HFF-Myc (cell line): ENCODE results near the gene EXD3.

Experiments used
- DNase-seq: peaks from one replicate; pipeline ENCODE4 v3.0.0-alpha.2; 2011; ENCODE audit warnings: low read depth; ENCODE audit errors: extremely low read depth
- H3K4me3 ChIP-seq: replicated peaks from 2 replicates; pipeline ENCODE4 v1.5.1; 2011; ENCODE audit warnings: low read depth, mild to moderate bottlenecking, control low read depth, low read length
- TF ChIP-seq, protein P1 (sequence below): IDR thresholded peaks from 2 replicates; pipeline ENCODE4 v1.5.1; 2012; ENCODE audit warnings: mild to moderate bottlenecking, low read depth, low read length, control low read depth; ENCODE audit errors: missing control alignments

Gene EXD3

DNA sequence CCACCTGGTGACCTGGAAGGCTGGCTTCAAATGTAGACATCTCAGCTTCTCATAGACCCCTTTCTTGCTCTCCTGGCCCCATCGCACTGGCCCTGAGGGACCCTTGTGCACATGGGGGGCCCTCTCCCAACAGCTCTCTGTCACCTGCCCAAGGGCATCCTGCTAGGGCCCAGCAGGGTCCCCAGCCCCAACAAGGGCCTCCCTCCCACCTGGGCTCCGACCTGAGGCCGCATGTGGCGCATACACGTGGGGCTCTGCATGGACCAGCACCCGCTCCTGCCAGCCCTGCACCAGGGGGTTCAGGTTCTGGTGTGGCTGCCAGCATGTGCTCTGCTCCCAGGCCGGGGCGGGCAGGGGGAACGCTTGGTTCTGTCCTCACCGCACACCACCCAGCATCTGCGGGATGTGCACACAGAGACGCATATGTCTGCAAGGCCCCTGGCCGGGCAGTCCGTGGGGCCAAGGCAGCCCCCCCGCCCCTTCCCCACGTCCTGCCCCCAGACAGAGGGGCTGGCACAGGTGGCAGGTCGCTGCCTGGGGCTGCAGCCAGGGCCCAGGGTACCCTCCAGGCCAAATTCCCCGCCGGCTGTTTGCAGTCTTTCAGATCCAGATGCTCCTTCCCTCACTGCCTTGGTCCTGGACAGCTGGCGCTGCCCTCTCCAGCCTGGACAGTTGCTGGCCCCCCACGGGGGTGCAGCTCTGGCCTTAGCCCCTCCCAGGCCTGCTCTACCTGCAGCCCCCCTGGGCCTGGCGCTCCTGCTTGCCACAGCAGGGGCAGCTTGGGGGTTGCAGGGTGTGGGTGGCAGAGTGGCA lies 103.0 kb downstream of the EXD3 start:
- no peak for DNase-seq
- TF ChIP-seq, protein P1, sequence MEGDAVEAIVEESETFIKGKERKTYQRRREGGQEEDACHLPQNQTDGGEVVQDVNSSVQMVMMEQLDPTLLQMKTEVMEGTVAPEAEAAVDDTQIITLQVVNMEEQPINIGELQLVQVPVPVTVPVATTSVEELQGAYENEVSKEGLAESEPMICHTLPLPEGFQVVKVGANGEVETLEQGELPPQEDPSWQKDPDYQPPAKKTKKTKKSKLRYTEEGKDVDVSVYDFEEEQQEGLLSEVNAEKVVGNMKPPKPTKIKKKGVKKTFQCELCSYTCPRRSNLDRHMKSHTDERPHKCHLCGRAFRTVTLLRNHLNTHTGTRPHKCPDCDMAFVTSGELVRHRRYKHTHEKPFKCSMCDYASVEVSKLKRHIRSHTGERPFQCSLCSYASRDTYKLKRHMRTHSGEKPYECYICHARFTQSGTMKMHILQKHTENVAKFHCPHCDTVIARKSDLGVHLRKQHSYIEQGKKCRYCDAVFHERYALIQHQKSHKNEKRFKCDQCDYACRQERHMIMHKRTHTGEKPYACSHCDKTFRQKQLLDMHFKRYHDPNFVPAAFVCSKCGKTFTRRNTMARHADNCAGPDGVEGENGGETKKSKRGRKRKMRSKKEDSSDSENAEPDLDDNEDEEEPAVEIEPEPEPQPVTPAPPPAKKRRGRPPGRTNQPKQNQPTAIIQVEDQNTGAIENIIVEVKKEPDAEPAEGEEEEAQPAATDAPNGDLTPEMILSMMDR = no peak
- H3K4me3 ChIP-seq = no peak overlapping the region

- H3K4me3 ChIP-seq = no peak overlapping the region
- TF ChIP-seq, protein P1 = peak; percentile 27
- no peak for DNase-seq
These were observed 103.8 kb downstream of the EXD3 start for GRCh38 chr9:137319011-137319738.

- DNase-seq = no peak
- H3K4me3 ChIP-seq = no peak overlapping the region
- TF ChIP-seq, protein P1 = no peak
These were observed 104.4 kb downstream of the EXD3 start for GRCh38 chr9:137318602-137319001.

DNA sequence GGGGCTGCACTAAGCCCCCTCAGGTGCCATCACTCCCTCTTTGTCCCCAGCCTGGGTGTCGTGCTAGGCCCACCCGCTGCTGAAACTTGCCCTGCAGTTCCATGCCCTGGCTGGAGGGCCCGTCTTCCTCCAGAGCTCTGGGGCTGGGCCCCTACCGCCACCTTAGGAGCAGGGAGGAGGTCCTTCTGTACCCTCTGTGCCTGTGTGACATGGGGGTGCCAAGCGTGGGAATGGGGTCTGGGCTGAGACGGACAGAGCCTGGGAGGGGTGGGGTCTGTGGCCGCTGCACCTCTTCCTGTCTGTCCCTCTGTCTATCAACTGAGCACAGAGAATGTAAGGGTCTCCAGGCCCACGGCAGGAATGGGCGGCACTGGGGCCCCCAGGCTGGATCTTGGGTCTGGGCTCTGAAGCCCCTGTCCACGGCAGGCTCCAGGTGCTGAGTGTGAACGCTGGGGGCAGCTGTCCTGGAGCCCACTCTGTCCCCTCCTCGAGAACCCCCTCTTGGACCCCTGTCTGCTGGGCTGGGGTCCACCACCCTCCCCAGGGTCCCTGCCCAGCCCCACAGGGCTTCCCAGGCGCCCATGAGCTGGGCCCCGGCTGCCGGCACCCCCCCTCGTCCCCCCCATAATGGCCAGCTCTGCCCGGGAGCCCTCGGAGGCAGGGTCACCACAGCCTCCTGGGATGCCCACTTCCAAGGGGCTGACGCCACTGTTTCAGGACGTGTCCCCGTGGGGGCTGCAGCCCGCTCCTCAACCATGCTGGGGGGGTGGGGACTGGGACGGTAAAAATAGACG lies 105.0 kb downstream of the EXD3 start:
- no peak for DNase-seq
- TF ChIP-seq, protein P1 = no peak
- no peak overlapping the region for H3K4me3 ChIP-seq

DNA sequence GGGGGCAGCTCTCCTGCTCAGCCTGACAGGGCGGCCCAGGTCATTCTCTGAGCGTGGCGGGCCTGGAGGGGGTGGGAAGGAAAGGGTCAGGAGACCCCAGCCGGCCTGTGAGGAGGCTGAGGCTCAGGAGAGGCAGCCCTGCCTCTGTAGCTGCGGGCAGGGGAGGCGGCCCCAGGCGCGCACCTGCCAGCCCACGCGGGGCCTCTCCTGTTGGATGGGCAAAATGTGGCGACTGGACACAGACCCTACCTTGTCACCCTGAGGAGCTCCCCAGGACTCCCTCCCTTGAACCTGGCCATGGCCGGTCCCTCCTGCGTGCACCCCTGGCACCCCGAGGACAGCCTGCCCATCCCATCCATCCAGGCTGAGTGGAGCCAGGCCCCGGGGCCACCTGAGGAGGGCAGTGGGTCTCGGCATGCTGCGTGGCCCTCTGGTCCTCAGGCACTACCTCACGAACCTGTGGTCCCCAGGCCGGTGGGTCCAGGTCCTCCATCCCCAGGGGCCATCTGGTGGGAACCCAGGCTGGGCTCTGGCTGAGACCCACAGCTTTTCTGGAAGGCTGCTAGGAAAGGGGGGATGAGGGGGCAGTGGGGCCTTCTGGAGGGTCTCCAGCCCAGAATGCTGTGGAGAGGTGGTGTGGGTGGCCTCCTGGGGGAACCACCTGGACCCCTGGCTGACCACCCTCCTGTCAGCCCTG lies 105.8 kb downstream of the EXD3 start:
- DNase-seq = no peak
- H3K4me3 ChIP-seq = no peak overlapping the region
- TF ChIP-seq, protein P1 = no peak
